Suprapubic skin (tissue), 4 donors: ENCODE measurements around the gene KLHL15.

Source experiments
- CTCF ChIP-seq, 2 donors: fragments of 200-600 bp in 1 of 2; fragments of 450-650 bp in 1 of 2; sonication (generic) in 1 of 2; IDR thresholded peaks; one replicate each; pipeline ENCODE4 v1.5.1; 2016 to 2019; ENCODE audit warnings: antibody characterized with exemption in 2 of 2, mild to moderate bottlenecking in 1 of 2, moderate library complexity in 1 of 2
- EP300 ChIP-seq: sonication (generic); formaldehyde crosslinking; IDR thresholded peaks from one replicate; pipeline ENCODE4 v1.6.1; 2017; ENCODE audit warnings: antibody characterized with exemption
- POLR2A ChIP-seq, 2 donors: fragments of 450-650 bp; IDR thresholded peaks; one replicate each; pipeline ENCODE4 v1.6.1; 2017; ENCODE audit warnings: antibody characterized with exemption in 2 of 2, mild to moderate bottlenecking in 2 of 2, moderate library complexity in 2 of 2
- POLR2AphosphoS5 ChIP-seq, 3 donors: sonication (generic); formaldehyde crosslinking; IDR thresholded peaks; one replicate each; pipeline ENCODE4 v1.6.1; 2017; ENCODE audit warnings: antibody characterized with exemption in 3 of 3

- TF ChIP-seq CTCF (IDR thresholded peaks at IDR 0.05) (no peak), POLR2A (IDR thresholded peaks at IDR 0.05) (no peak), POLR2AphosphoS5 (IDR thresholded peaks at IDR 0.05) (no peak), EP300 (no peak)
These were observed 45.8 kb downstream of the KLHL15 start for GRCh38 chrX:23981222-23981621.
